Measurements from ENCODE around the gene HMCN1.

DNA sequence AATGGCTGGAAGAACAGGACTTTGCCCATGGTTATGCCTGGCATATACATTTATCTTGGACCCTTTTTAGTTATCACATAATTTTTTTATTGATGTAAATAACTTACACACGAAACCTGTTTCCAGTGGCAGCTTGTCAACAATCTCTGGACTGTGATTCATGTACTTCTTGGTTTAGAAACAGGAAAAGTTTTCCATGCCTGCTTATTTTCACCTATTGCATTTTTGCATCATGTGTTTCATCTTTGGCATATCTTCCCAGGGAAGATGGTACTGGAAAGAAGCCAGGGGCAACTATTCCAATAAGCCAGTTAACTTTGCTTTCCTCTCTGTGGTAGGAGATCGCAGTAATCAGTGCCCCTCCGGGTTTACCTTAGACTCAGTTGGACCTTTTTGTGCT lies 430.6 kb downstream of the HMCN1 start:
- TF ChIP-seq, protein P1, sequence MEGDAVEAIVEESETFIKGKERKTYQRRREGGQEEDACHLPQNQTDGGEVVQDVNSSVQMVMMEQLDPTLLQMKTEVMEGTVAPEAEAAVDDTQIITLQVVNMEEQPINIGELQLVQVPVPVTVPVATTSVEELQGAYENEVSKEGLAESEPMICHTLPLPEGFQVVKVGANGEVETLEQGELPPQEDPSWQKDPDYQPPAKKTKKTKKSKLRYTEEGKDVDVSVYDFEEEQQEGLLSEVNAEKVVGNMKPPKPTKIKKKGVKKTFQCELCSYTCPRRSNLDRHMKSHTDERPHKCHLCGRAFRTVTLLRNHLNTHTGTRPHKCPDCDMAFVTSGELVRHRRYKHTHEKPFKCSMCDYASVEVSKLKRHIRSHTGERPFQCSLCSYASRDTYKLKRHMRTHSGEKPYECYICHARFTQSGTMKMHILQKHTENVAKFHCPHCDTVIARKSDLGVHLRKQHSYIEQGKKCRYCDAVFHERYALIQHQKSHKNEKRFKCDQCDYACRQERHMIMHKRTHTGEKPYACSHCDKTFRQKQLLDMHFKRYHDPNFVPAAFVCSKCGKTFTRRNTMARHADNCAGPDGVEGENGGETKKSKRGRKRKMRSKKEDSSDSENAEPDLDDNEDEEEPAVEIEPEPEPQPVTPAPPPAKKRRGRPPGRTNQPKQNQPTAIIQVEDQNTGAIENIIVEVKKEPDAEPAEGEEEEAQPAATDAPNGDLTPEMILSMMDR (IDR thresholded peaks at IDR 0.05; ENCODE audit: low read length) = no peak
- no peak for TF ChIP-seq EZH2 (optimal IDR thresholded peaks at IDR 0.05; ENCODE audit: low read depth, low read length)
